HepG2 (cell line): ENCODE data around the gene TPD52L2. TPM values are rescaled to one million over a fixed set of nuclear protein-coding genes. Genes with fewer than 3 reads are reported as not detected.
A peak's percentile ranks its signal among the peaks of the same experiment; 100 is the strongest.

Experiments
- ASH2L ChIP-seq: fragments of 300-600, 200-600 bp; sonication (generic); IDR thresholded peaks from 2 replicates; pipeline ENCODE4 v1.7.0; 2017; ENCODE audit warnings: low read depth, mild to moderate bottlenecking, moderate library complexity, mixed read lengths, low read length; ENCODE audit not compliant: insufficient read length
- FOXO1 ChIP-seq: sonication (generic); formaldehyde crosslinking; IDR thresholded peaks from 2 replicates; pipeline ENCODE4 v1.4.0; 2020; ENCODE audit warnings: missing genetic modification reagents
- ISX ChIP-seq: sonication (generic); formaldehyde crosslinking; conservative IDR thresholded peaks from 2 replicates; pipeline ENCODE4 v1.5.0; 2020; ENCODE audit warnings: missing genetic modification reagents
- JDP2 ChIP-seq: sonication (generic); formaldehyde crosslinking; IDR thresholded peaks from 2 replicates; pipeline ENCODE4 v1.8.1; 2022; ENCODE audit warnings: missing genetic modification reagents, borderline replicate concordance
- KAT2B ChIP-seq: fragments of 150-350 bp; IDR thresholded peaks from 2 replicates; pipeline ENCODE4 v1.6.1; 2014; ENCODE audit warnings: low read depth, low read length, borderline replicate concordance
- MTF2 ChIP-seq: sonication (generic); formaldehyde crosslinking; IDR thresholded peaks from 2 replicates; pipeline ENCODE4 v1.5.0; 2020; ENCODE audit warnings: missing genetic modification reagents, borderline replicate concordance
- MXD4 ChIP-seq: IDR thresholded peaks from 2 replicates; pipeline ENCODE4 v1.6.1; 2016; ENCODE audit warnings: mild to moderate bottlenecking, missing biosample characterization, missing genetic modification reagents
- NCOR1 ChIP-seq: fragments of 200-600 bp; sonication (generic); IDR thresholded peaks from 2 replicates; pipeline ENCODE4 v1.7.0; 2017; ENCODE audit warnings: antibody characterized with exemption, low read length, borderline replicate concordance
- NFIB ChIP-seq: sonication (generic); formaldehyde crosslinking; IDR thresholded peaks from 2 replicates; pipeline ENCODE4 v1.9.0; 2021; ENCODE audit warnings: missing genetic modification reagents, mild to moderate bottlenecking, borderline replicate concordance
- SRSF1 ChIP-seq: fragments of 200-400 bp; formaldehyde crosslinking; optimal IDR thresholded peaks from 2 replicates; pipeline ENCODE3; 2017; ENCODE audit warnings: mild to moderate bottlenecking, low read depth, low read length, moderate library complexity
- SRSF9 ChIP-seq: fragments of 200-400 bp; formaldehyde crosslinking; IDR thresholded peaks from 2 replicates; pipeline ENCODE4 v1.6.1; 2018; ENCODE audit warnings: borderline replicate concordance, mild to moderate bottlenecking, low read depth, low read length; ENCODE audit not compliant: insufficient read depth, poor library complexity, severe bottlenecking
- ZFYVE20 ChIP-seq: sonication (generic); formaldehyde crosslinking; IDR thresholded peaks from 2 replicates; pipeline ENCODE4 v1.8.0; 2023; ENCODE audit warnings: low read depth, mild to moderate bottlenecking, moderate library complexity, missing genetic modification reagents, borderline replicate concordance
- ZMYM3 ChIP-seq: sonication (generic); formaldehyde crosslinking; IDR thresholded peaks from 2 replicates; pipeline ENCODE4 v1.5.1; 2020; ENCODE audit warnings: mild to moderate bottlenecking, missing genetic modification reagents
- ZNF17 ChIP-seq: sonication (generic); formaldehyde crosslinking; IDR thresholded peaks from 2 replicates; pipeline ENCODE4 v1.5.0; 2020; ENCODE audit warnings: mild to moderate bottlenecking, missing genetic modification reagents
- ZNF782 ChIP-seq: sonication (generic); formaldehyde crosslinking; IDR thresholded peaks from 2 replicates; pipeline ENCODE4 v1.4.0; 2020; ENCODE audit warnings: missing genetic modification reagents, mild to moderate bottlenecking, borderline replicate concordance
- ZNF816 ChIP-seq: sonication (generic); formaldehyde crosslinking; IDR thresholded peaks from 2 replicates; pipeline ENCODE4 v1.8.0; 2022; ENCODE audit warnings: missing genetic modification reagents, mild to moderate bottlenecking, borderline replicate concordance
- ZNF879 ChIP-seq: sonication (generic); formaldehyde crosslinking; IDR thresholded peaks from 2 replicates; pipeline ENCODE4 v1.8.1; 2023; ENCODE audit warnings: missing genetic modification reagents
- polyA plus RNA-seq, 8 experiments: library from polyadenylated mRNA; depleted of rRNA in 3 of 8; stranded (reverse) in 7 of 8; unstranded in 1 of 8; fragments of >200 nt; fragmentation: Illumina TruSeq in 4 of 8; extraction: Trizol in 4 of 8; gene quantifications; 2 replicates each; pipeline versions ENCODE4 v1.2.1 to v1.2.3, GENCODE V29; 2011 to 2016; ENCODE audit warnings: low read depth in 4 of 8, missing spikeins in 1 of 8, mixed read lengths in 1 of 8; ENCODE audit not compliant: insufficient read depth in 1 of 8
- total RNA-seq, 5 experiments: library from RNA; depleted of rRNA; stranded (reverse); fragments of >200 nt; fragmentation: Illumina TruSeq; extraction: Trizol; gene quantifications; 2 replicates each; pipeline ENCODE4 v1.2.3, GENCODE V29; 2016; ENCODE audit warnings: low read depth in 1 of 5
- TF ChIP-seq, protein P1 (sequence below): sonication (generic); formaldehyde crosslinking; IDR thresholded peaks from 2 replicates; pipeline ENCODE4 v1.5.0; 2020; ENCODE audit warnings: missing genetic modification reagents
- TF ChIP-seq, protein P2 (sequence below): sonication (generic); formaldehyde crosslinking; IDR thresholded peaks from 2 replicates; pipeline ENCODE4 v1.9.0; 2022; ENCODE audit warnings: low read depth, missing genetic modification reagents
- TF ChIP-seq, protein P3 (sequence below): sonication (generic); formaldehyde crosslinking; conservative IDR thresholded peaks from 2 replicates; pipeline ENCODE4 v1.4.0; 2020; ENCODE audit warnings: missing genetic modification reagents
- TF ChIP-seq, protein P4 (sequence below): sonication (generic); formaldehyde crosslinking; conservative IDR thresholded peaks from 2 replicates; pipeline ENCODE4 v1.8.0; 2022; ENCODE audit warnings: low read depth, missing genetic modification reagents
- TF ChIP-seq, protein P5 (sequence below): sonication (generic); formaldehyde crosslinking; IDR thresholded peaks from 2 replicates; pipeline ENCODE4 v1.4.0; 2020; ENCODE audit warnings: missing genetic modification reagents, borderline replicate concordance

The TPD52L2 gene
- total and polyA plus RNA-seq, 2 of the 13 experiments (the other 11 are each of a cell fraction or from before 2014, with no cell fraction given) = 156 to 184 TPM

DNA sequence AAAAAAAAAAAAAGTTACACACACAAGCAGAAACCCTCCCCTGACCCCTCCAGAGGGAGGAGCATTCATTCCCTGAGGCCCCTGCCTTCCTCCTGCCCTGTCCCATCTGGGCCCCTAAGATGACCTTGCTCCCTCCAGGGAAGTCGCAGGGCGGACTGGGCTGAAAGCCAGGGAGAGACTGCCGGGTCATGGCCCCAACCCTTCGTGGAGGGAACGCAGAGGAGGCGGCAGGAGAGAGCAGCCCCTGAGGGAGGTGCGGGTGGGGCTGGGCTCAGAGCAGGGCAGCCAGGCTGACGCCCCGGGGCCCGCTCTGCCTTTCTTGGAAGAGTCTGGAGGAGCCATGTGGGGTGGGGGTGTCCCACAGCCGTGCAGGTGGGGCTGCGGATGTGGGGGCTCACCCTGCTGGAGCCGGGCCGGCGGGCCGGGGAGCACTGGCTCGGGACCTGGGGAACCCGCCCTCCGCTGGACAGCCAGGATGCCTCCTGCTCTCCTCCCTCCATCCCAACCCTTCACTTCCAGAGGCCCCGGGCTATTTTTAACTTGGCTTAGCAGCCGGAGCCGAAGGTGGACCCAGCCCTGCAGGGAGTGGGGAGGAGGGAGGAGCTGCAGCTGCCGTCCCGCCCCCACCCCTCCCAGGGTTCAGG, 18.8 kb upstream of the TPD52L2 start (continued):
- TF ChIP-seq, protein P1, sequence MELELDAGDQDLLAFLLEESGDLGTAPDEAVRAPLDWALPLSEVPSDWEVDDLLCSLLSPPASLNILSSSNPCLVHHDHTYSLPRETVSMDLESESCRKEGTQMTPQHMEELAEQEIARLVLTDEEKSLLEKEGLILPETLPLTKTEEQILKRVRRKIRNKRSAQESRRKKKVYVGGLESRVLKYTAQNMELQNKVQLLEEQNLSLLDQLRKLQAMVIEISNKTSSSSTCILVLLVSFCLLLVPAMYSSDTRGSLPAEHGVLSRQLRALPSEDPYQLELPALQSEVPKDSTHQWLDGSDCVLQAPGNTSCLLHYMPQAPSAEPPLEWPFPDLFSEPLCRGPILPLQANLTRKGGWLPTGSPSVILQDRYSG (CRISPR knock-in tag) = no peak
- TF ChIP-seq MTF2 = no peak
- TF ChIP-seq, protein P2, sequence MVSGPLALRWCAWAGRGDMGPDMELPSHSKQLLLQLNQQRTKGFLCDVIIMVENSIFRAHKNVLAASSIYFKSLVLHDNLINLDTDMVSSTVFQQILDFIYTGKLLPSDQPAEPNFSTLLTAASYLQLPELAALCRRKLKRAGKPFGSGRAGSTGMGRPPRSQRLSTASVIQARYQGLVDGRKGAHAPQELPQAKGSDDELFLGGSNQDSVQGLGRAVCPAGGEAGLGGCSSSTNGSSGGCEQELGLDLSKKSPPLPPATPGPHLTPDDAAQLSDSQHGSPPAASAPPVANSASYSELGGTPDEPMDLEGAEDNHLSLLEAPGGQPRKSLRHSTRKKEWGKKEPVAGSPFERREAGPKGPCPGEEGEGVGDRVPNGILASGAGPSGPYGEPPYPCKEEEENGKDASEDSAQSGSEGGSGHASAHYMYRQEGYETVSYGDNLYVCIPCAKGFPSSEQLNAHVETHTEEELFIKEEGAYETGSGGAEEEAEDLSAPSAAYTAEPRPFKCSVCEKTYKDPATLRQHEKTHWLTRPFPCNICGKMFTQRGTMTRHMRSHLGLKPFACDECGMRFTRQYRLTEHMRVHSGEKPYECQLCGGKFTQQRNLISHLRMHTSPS (CRISPR knock-in tag) = no peak
- TF ChIP-seq, protein P3, sequence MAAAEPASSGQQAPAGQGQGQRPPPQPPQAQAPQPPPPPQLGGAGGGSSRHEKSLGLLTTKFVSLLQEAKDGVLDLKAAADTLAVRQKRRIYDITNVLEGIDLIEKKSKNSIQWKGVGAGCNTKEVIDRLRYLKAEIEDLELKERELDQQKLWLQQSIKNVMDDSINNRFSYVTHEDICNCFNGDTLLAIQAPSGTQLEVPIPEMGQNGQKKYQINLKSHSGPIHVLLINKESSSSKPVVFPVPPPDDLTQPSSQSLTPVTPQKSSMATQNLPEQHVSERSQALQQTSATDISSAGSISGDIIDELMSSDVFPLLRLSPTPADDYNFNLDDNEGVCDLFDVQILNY (CRISPR knock-in tag) = no peak
- TF ChIP-seq ZMYM3 = no peak
- TF ChIP-seq SRSF9 = no peak
- no peak for TF ChIP-seq FOXO1
- TF ChIP-seq ISX (CRISPR knock-in tag) = no peak
- no peak for TF ChIP-seq ZNF782
- TF ChIP-seq ZNF17 = no peak
- TF ChIP-seq JDP2 (CRISPR knock-in tag) = no peak
- no peak for TF ChIP-seq MXD4
- TF ChIP-seq ZNF816 (CRISPR knock-in tag) = no peak
- TF ChIP-seq, protein P4, sequence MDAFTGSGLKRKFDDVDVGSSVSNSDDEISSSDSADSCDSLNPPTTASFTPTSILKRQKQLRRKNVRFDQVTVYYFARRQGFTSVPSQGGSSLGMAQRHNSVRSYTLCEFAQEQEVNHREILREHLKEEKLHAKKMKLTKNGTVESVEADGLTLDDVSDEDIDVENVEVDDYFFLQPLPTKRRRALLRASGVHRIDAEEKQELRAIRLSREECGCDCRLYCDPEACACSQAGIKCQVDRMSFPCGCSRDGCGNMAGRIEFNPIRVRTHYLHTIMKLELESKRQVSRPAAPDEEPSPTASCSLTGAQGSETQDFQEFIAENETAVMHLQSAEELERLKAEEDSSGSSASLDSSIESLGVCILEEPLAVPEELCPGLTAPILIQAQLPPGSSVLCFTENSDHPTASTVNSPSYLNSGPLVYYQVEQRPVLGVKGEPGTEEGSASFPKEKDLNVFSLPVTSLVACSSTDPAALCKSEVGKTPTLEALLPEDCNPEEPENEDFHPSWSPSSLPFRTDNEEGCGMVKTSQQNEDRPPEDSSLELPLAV = no peak
- TF ChIP-seq SRSF1 = peak; percentile 32
- TF ChIP-seq ASH2L = no peak
- TF ChIP-seq NFIB (CRISPR knock-in tag) = no peak
- TF ChIP-seq ZNF879 = no peak
- TF ChIP-seq, protein P5, sequence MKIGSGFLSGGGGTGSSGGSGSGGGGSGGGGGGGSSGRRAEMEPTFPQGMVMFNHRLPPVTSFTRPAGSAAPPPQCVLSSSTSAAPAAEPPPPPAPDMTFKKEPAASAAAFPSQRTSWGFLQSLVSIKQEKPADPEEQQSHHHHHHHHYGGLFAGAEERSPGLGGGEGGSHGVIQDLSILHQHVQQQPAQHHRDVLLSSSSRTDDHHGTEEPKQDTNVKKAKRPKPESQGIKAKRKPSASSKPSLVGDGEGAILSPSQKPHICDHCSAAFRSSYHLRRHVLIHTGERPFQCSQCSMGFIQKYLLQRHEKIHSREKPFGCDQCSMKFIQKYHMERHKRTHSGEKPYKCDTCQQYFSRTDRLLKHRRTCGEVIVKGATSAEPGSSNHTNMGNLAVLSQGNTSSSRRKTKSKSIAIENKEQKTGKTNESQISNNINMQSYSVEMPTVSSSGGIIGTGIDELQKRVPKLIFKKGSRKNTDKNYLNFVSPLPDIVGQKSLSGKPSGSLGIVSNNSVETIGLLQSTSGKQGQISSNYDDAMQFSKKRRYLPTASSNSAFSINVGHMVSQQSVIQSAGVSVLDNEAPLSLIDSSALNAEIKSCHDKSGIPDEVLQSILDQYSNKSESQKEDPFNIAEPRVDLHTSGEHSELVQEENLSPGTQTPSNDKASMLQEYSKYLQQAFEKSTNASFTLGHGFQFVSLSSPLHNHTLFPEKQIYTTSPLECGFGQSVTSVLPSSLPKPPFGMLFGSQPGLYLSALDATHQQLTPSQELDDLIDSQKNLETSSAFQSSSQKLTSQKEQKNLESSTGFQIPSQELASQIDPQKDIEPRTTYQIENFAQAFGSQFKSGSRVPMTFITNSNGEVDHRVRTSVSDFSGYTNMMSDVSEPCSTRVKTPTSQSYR (CRISPR knock-in tag) = no peak
- TF ChIP-seq NCOR1 = no peak
- TF ChIP-seq KAT2B = no peak
- TF ChIP-seq ZFYVE20 (CRISPR knock-in tag) = no peak
